T-helper 1 cell treated with Interleukin-12 subunit alpha and Interleukin-12 subunit beta and Interleukin-4 antibody, amounts not matched to agents 30 μg/mL and 1 μg/mL, for 36 hours (primary cell): ENCODE results near the gene MAB21L3.

Experiments used
- H3K27ac Mint-ChIP-seq: one replicate; pipeline ENCODE4 v1.8.0; 2021; ENCODE audit warnings: mild to moderate bottlenecking, mixed read lengths
- H3K27me3 Mint-ChIP-seq: one replicate; pipeline ENCODE4 v1.8.0; 2021; ENCODE audit warnings: low read depth, mixed read lengths
- H3K36me3 Mint-ChIP-seq: one replicate; pipeline ENCODE4 v1.8.0; 2021; ENCODE audit warnings: low read depth, mixed read lengths
- H3K4me1 Mint-ChIP-seq: one replicate; pipeline ENCODE4 v1.8.0; 2021; ENCODE audit warnings: low read depth, mixed read lengths
- H3K4me3 Mint-ChIP-seq: one replicate; pipeline ENCODE4 v1.8.0; 2021; ENCODE audit warnings: mild to moderate bottlenecking, moderate library complexity, mixed read lengths
- H3K9me3 Mint-ChIP-seq: one replicate; pipeline ENCODE4 v1.8.0; 2021; ENCODE audit warnings: mixed read lengths

Gene MAB21L3

DNA sequence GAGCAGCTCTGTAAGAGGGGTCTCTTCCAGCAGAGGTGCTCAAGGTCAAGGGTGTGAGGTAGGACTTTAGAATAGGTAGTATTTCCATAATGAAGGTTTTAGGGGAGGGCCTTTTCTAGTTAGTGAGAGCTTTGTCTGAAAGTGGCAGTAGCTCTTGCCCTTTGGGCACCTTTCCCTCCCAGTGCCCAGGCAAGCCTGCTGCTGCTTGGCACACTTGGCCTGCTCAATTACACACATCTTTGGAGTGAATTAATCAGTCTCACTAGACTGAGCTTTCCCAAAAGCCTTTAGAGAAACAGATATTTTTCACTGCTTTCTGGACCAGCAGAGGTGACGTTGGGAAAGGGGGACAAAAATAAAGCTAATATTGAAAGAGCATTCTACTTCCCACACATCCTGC lies 48.0 kb downstream of the MAB21L3 start:
- Mint-ChIP-seq H3K36me3 (no peaks in the 10 kb centered on the region), H3K4me1 (no peaks in the 10 kb centered on the region), H3K4me3 (no peak overlapping the region), H3K27ac (no peak overlapping the region), H3K27me3 (peaks cover 38% of the 10 kb centered on the region), H3K9me3 (peaks cover 4% of the 10 kb centered on the region)

DNA sequence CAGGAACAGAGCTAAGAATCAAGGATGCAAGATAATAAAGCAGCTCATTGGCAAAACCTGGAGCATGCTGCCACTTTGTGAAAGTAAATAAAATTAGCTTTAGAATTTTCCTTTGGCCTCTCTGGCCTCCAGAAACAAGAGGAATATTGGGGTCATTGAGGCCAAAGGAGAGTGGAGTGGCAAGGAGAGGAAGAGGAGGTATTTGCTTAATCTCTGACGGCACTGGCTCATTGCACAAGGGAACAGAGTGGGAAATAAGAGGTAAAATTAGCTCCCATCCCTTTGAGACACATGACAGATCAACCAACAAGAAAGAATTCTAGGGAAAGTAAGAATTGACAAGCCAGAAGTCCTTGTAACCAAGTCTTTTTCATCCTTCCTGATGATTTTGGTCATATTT lies 48.4 kb downstream of the MAB21L3 start:
- H3K9me3 Mint-ChIP-seq = peaks cover 4% of the 10 kb centered on the region
- H3K36me3 Mint-ChIP-seq = no peaks in the 10 kb centered on the region
- H3K27me3 Mint-ChIP-seq = peaks cover 36% of the 10 kb centered on the region
- H3K4me1 Mint-ChIP-seq = no peaks in the 10 kb centered on the region
- no peak overlapping the region for H3K4me3 Mint-ChIP-seq
- no peak overlapping the region for H3K27ac Mint-ChIP-seq

DNA sequence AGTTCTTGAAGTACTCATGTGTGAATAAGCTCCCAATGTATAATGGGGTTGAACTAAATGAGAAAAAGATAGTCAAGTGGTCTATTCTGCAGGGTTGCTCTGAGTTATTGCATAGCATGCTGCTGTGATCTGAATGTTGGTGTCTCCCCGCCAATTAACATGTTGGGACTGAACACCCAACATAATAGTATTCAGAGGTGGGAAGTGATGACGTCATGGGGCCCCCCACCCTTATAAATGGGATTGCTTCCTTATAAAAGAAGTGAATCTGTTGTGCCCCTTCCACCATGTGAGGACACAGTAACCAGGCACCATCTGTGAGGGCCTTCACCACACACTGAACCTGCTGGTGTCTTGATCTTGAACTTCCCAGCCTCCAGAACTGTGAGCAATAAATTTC lies 50.2 kb downstream of the MAB21L3 start:
- H3K4me3 Mint-ChIP-seq = no peak overlapping the region
- peaks cover 4% of the 10 kb centered on the region for H3K9me3 Mint-ChIP-seq
- H3K27ac Mint-ChIP-seq = no peak overlapping the region
- no peaks in the 10 kb centered on the region for H3K4me1 Mint-ChIP-seq
- peaks cover 23% of the 10 kb centered on the region for H3K27me3 Mint-ChIP-seq
- H3K36me3 Mint-ChIP-seq = no peaks in the 10 kb centered on the region

DNA sequence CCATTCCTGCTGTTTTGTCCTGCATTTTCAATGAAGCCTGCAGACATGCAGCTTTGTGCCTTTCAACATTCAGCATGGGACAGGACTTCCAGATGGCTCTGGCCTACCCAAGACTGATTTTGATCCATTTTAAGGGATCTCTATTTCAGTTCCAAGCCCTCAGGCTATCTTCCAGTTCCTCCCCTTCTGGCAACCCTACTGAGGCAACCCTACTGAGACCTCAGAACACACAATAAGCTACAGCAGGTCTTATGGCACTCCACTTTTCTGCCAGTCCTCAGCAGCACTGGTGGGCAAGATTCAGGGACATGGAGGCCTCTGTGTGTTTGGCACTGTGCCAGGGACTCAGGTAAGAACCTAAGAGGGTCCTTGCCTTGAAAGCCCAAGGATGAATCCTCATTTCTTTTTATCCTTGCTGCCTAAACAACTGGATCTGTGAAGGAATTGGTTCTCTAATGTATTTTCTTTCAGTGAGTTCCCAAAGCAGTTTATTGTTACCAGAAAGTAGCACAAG lies 50.7 kb downstream of the MAB21L3 start:
- Mint-ChIP-seq H3K4me1 (no peaks in the 10 kb centered on the region), H3K27me3 (peaks cover 20% of the 10 kb centered on the region), H3K4me3 (no peak overlapping the region), H3K27ac (no peak overlapping the region), H3K36me3 (no peaks in the 10 kb centered on the region), H3K9me3 (peaks cover 4% of the 10 kb centered on the region)

DNA sequence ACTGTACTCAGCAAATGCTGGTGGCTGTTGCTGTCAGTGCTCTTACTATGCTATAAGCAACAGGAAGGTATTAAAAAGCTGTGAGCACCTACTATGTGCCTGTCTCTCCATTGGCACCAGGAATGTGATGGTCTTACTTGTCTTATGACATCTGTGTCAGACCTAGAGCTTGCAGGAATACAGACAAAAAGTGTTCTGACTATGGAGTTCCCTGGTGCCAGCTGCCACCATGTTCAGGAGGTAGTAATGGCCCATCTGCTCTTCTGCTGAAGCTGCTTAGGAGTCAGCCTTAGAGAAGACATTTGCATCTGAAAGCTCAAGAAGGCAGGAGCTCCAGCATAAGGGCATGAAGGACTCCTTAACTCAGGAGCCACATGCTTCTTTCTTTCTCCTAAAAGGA lies 52.3 kb downstream of the MAB21L3 start:
- peaks cover 8% of the 10 kb centered on the region for H3K4me1 Mint-ChIP-seq
- H3K27me3 Mint-ChIP-seq = peaks cover 20% of the 10 kb centered on the region
- H3K36me3 Mint-ChIP-seq = no peaks in the 10 kb centered on the region
- H3K9me3 Mint-ChIP-seq = peaks cover 1% of the 10 kb centered on the region
- no peak overlapping the region for H3K27ac Mint-ChIP-seq
- no peak overlapping the region for H3K4me3 Mint-ChIP-seq

DNA sequence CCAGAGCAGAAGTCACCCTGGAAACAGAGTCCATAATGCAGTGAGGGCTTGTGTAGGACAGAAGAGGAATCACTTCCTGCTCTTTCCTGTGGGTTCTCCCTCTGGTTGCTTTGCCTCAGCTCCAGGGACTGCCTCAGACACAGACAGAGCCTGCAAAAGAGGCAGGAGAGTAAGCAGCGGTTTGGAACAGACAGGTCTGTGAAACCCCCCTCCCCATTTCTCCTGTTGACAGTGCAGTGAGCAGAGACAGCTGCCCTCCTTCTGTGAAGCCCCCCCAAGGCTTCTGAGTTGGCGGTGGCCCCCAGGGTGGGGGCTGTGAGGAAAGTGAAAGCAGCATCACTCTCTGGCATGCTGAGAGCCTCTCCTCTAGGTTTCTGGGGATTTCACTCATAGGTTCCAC lies 53.0 kb downstream of the MAB21L3 start:
- peaks cover 14% of the 10 kb centered on the region for H3K27me3 Mint-ChIP-seq
- H3K9me3 Mint-ChIP-seq = no peaks in the 10 kb centered on the region
- no peak overlapping the region for H3K27ac Mint-ChIP-seq
- H3K4me1 Mint-ChIP-seq = peaks cover 12% of the 10 kb centered on the region
- H3K4me3 Mint-ChIP-seq = no peak overlapping the region
- H3K36me3 Mint-ChIP-seq = no peaks in the 10 kb centered on the region

DNA sequence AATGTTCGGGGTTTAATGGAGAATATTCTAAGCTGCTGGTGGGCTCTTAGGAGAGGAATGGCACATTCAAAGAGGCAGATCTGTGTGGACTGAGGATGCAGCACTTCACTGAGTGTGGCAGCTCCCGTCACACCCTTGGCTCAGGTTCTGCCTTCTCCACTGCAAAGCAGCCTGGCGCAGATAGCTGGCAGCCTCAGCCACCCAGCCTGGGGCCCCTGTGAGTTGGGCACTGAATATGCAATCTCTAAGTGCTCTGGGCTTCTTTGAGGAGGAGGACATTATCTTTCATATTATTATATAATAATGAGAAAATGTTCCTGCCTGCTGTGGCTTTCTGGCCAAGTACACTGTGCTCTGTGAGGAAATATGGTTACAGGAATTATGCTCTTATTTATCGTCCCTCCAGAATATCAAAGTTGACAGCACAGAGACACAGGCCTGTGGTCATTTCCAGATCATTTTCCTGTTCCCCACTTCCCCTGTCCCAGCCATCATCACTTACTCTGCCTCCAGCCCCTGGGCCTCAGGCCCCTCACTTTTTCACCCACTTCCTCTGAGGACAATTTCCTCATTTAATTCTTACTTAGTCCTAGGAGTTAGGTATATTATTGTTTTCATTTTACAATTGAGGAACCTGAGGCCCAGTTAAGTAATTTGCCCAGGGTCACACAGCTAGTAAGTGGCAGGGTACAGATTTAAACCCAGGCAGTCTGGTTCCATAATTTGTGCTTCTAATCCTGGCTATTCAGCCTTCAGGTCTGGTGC lies 53.6 kb downstream of the MAB21L3 start:
- peaks cover 12% of the 10 kb centered on the region for H3K4me1 Mint-ChIP-seq
- no peak overlapping the region for H3K27ac Mint-ChIP-seq
- peaks cover 7% of the 10 kb centered on the region for H3K27me3 Mint-ChIP-seq
- H3K4me3 Mint-ChIP-seq = no peak overlapping the region
- no peaks in the 10 kb centered on the region for H3K9me3 Mint-ChIP-seq
- H3K36me3 Mint-ChIP-seq = no peaks in the 10 kb centered on the region

DNA sequence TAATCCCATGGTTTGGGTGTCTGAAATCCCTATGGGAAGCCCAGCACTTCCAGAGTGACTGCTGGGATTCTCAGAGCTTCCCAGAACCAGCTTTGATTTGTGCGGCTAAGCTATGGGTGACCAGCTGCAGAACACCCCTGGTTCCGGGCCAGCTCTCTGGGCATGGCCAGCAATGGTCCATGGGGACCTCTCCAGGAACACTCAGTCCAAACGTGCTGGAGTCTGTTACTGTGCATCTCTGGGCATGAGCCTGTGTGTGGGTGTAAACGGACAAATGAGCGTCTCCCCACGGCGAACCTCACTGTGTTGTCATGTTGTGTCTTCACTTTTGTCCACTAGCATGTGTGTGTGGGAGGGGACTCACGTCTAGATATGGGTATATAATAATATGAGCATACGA lies 54.4 kb downstream of the MAB21L3 start:
- no peak overlapping the region for H3K4me3 Mint-ChIP-seq
- no peaks in the 10 kb centered on the region for H3K9me3 Mint-ChIP-seq
- H3K36me3 Mint-ChIP-seq = no peaks in the 10 kb centered on the region
- peaks cover 7% of the 10 kb centered on the region for H3K27me3 Mint-ChIP-seq
- H3K4me1 Mint-ChIP-seq = peaks cover 12% of the 10 kb centered on the region
- H3K27ac Mint-ChIP-seq = no peak overlapping the region

DNA sequence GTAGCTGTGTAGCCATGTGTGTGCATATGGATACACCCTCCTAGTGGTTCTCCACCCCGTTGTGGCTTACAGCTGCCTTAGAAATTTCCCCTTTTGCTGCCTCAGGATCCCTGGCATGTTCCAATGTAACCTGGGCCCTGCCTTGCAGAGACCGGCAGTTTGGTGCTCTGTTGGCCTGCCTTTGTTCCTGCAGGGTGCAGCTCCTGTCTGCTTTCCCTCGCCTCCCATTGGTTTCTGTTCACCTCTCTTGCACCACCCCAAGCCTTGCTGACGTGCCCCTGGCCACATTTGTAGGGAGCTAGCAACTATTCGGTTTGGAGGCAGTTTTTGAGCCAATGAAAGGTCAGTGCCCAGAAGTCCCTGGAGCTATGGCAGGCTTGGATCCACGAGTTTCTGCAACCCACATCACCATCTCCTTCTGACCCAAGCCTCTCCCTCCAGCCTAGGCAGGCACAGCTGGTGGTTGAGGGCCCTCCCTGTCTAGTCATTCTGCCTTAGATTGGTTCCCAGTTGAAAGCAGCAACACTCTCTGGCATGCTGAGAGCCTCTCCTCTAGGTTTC lies 54.9 kb downstream of the MAB21L3 start:
- Mint-ChIP-seq H3K36me3 (no peaks in the 10 kb centered on the region), H3K4me3 (no peak overlapping the region), H3K27me3 (peaks cover 7% of the 10 kb centered on the region), H3K9me3 (no peaks in the 10 kb centered on the region), H3K27ac (no peak overlapping the region), H3K4me1 (peaks cover 12% of the 10 kb centered on the region)

DNA sequence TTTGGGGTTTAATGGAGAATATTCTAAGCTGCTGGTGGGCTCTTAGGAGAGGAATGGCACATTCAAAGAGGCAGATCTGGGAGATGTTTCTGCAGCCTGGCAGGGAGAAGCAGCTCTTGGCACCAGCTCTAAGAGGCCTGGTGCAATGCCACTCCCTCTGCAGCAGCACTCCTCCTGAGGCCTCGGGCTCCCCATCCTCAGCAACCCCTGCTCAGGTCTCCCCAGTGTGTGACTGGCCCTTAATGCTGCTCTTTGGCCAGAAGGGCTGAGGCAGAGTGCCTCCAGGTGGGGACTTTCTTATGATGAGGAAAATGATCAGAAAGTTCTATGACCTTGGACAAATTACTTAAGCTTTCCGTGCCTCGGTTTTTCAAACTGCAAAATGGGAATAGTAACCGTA lies 55.5 kb downstream of the MAB21L3 start:
- Mint-ChIP-seq H3K27ac (no peak overlapping the region), H3K9me3 (no peaks in the 10 kb centered on the region), H3K4me1 (peaks cover 12% of the 10 kb centered on the region), H3K36me3 (no peaks in the 10 kb centered on the region), H3K27me3 (peaks cover 7% of the 10 kb centered on the region), H3K4me3 (no peak overlapping the region)

DNA sequence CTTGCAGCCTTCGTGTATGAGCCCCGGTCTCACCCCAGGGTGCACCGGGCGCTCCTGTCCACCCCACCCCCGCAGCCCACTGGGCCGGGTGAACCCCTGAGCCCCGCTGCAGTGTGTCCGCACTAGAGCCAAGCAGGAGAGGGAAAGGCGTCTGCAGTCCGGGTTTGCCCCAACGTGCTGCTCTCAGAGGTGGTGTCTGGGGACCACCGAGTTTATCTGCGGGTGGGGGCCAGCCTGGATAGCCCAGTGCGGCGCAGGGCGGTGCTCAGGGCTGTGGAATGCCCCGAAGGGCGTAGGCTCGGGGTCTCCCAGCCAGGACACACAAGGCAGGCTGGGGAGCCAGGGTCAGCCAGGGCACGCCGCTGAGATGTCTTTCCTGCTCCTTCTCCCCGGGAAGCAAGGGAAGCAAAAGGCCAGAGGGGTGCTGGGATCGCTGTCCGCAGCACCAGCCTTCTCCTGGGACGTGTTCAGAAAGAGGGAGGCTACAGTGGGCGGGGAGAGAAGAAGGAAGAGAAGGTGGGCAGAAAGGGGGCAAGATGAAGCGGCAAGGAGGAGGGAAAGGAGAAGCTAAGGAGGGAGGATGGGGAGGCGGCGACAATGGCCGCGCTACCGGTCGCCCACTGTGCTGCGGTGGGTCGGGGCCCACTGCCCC lies 56.6 kb downstream of the MAB21L3 start:
- Mint-ChIP-seq H3K4me3 (peak overlapping the region; percentile 80), H3K4me1 (peaks cover 12% of the 10 kb centered on the region), H3K27ac (peak overlapping the region; percentile 75), H3K36me3 (no peaks in the 10 kb centered on the region), H3K9me3 (no peaks in the 10 kb centered on the region), H3K27me3 (peaks cover 16% of the 10 kb centered on the region)

DNA sequence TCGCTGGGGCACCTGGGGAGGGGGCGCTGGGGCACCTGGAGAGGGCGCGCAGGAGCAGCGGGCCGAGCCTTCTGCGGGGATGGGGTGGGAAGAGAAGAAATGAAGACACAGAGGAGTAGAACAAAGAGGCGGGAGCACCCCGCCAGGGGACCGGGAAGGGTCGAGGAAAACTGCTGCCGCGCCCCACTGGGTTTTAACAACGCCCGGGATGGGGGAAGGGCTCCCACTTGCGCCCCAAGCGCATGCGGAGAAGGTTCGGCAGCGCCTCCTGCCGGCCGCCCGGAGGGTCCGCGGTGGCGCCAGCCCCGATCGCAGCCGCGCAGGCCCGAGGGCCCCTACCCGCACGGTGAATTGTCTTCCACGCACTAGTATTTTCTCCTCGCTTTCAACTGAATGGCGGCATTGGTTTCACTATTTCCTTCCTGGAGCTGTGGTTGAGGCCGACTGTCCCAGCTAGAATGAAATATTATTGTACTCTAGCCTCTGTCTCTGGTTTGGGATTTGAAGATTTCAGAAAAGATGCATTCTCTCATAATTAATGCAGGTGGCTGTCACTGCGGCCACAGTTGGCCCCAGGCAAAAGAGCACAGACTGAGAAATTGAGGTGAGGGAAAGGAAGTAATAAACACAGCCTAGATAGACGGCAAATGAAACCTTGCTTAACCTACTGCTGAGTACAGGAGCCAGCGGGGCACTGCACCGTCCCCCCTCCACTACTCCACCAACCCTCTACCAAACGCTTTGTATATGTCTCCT lies 57.3 kb downstream of the MAB21L3 start:
- Mint-ChIP-seq H3K27ac (peak overlapping the region; percentile 8), H3K4me1 (peaks cover 12% of the 10 kb centered on the region), H3K27me3 (peaks cover 16% of the 10 kb centered on the region), H3K9me3 (no peaks in the 10 kb centered on the region), H3K36me3 (no peaks in the 10 kb centered on the region), H3K4me3 (peak overlapping the region; percentile 80)

DNA sequence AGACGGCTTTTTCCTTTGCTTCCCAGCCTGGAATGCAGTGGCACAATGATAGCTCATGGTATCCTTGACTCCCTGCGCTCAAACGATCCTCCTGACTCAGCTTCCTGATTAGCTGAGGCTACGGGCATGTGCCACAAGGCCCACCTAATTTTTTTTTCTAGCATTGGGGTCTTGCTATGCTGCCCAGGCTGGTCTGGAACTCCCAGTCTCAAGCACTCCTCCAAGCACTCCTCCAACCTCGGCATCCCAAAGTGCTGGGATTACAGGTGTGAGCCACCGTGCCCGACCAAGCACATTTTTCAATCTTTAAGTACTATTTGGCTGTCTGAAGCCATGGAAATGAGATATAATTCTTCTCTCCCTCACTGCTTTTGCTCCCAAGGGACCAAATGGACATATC lies 58.7 kb downstream of the MAB21L3 start:
- H3K9me3 Mint-ChIP-seq = no peaks in the 10 kb centered on the region
- H3K27me3 Mint-ChIP-seq = peaks cover 16% of the 10 kb centered on the region
- peaks cover 12% of the 10 kb centered on the region for H3K4me1 Mint-ChIP-seq
- H3K4me3 Mint-ChIP-seq = no peak overlapping the region
- no peaks in the 10 kb centered on the region for H3K36me3 Mint-ChIP-seq
- no peak overlapping the region for H3K27ac Mint-ChIP-seq

DNA sequence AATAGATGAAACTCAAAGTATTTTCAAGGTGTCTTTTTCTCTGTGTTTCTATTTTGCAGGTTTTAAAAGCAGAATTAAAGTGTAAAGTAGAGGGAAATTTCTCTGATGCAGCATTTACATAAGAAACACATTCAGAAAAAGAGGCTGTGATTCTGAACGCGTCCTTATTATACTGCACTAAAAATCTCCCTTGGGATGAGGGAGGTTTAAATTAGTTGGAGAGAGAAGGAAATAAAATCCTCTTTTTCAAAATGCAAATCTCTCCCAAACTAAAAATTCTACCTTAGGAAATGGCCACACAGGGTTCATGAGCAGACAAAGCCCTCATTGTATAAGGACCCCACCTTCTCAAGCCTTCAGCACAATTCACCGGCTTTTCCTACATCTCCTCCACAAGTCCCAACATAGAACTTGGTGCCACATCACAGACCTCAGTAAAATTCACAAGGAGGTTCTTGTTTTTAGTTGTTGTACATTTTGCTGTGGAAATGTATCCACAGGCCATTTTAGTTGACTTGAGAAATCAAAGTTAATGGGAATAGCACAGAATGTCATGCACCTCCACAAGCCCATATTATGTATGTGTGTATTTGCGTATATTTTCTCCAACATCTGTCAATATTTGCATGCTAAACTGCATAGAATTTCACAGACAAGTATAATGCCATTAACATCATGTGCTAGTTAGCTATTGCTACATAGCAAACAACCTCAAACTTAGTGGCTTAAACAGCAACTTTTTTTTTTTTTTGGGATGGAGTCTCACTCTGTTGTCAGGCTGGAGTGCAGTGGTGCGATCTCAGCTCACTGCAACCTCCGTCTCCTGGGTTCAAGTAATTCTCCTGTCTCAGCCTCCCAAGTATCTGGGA lies 59.8 kb downstream of the MAB21L3 start:
- no peaks in the 10 kb centered on the region for H3K9me3 Mint-ChIP-seq
- H3K27me3 Mint-ChIP-seq = peaks cover 16% of the 10 kb centered on the region
- no peaks in the 10 kb centered on the region for H3K36me3 Mint-ChIP-seq
- H3K27ac Mint-ChIP-seq = no peak overlapping the region
- H3K4me1 Mint-ChIP-seq = peaks cover 12% of the 10 kb centered on the region
- no peak overlapping the region for H3K4me3 Mint-ChIP-seq
